HepG2 (cell line): Measurements from ENCODE around the gene PMEL. TPM values are rescaled to one million over a fixed set of nuclear protein-coding genes. Genes with fewer than 3 reads are reported as not detected.
A peak's percentile ranks its signal among the peaks of the same experiment; 100 is the strongest.

Experiments
- ATM ChIP-seq: fragments of 450-650 bp; IDR thresholded peaks from 2 replicates; pipeline ENCODE4 v1.7.1; 2017; ENCODE audit warnings: mild to moderate bottlenecking, borderline replicate concordance
- CBFB ChIP-seq: sonication (generic); formaldehyde crosslinking; IDR thresholded peaks from 2 replicates; pipeline ENCODE4 v1.4.0; 2020; ENCODE audit warnings: missing genetic modification reagents
- CREB1 ChIP-seq, 2 experiments: fragments of 450-650 bp in 1 of 2; IDR thresholded peaks; 2 replicates each; pipeline ENCODE4 v1.6.1; 2016 to 2017; ENCODE audit warnings: control low read depth in 1 of 2, mild to moderate bottlenecking in 1 of 2, missing compliant biosample characterization in 1 of 2, missing genetic modification characterization in 1 of 2
- JDP2 ChIP-seq: sonication (generic); formaldehyde crosslinking; IDR thresholded peaks from 2 replicates; pipeline ENCODE4 v1.8.1; 2022; ENCODE audit warnings: missing genetic modification reagents, borderline replicate concordance
- SRSF4 ChIP-seq: fragments of 200-400 bp; formaldehyde crosslinking; IDR thresholded peaks from one replicate; pipeline ENCODE4 v1.6.1; 2018; ENCODE audit warnings: mild to moderate bottlenecking, low read depth, low read length, moderate library complexity; ENCODE audit not compliant: poor library complexity, severe bottlenecking
- SSRP1 ChIP-seq: IDR thresholded peaks from 2 replicates; pipeline ENCODE4 v1.6.1; 2016; ENCODE audit warnings: control low read depth
- ZC3H4 ChIP-seq: sonication (generic); formaldehyde crosslinking; IDR thresholded peaks from 2 replicates; pipeline ENCODE4 v1.4.0; 2020; ENCODE audit warnings: missing genetic modification reagents, borderline replicate concordance
- ZNF207 ChIP-seq: fragments of 450-650 bp; IDR thresholded peaks from 2 replicates; pipeline ENCODE4 v1.6.1; 2016; ENCODE audit warnings: antibody characterized with exemption, borderline replicate concordance
- ZNF256 ChIP-seq: sonication (generic); formaldehyde crosslinking; conservative IDR thresholded peaks from 2 replicates; pipeline ENCODE4 v1.4.0; 2020; ENCODE audit warnings: missing genetic modification reagents
- ZNF484 ChIP-seq: sonication (generic); formaldehyde crosslinking; IDR thresholded peaks from 2 replicates; pipeline ENCODE4 v1.5.1; 2020; ENCODE audit warnings: mild to moderate bottlenecking, low read depth, missing genetic modification reagents, borderline replicate concordance
- polyA plus RNA-seq, 8 experiments: library from polyadenylated mRNA; depleted of rRNA in 3 of 8; stranded (reverse) in 7 of 8; unstranded in 1 of 8; fragments of >200 nt; fragmentation: Illumina TruSeq in 4 of 8; extraction: Trizol in 4 of 8; gene quantifications; 2 replicates each; pipeline versions ENCODE4 v1.2.1 to v1.2.3, GENCODE V29; 2011 to 2016; ENCODE audit warnings: low read depth in 4 of 8, missing spikeins in 1 of 8, mixed read lengths in 1 of 8; ENCODE audit not compliant: insufficient read depth in 1 of 8
- total RNA-seq, 5 experiments: library from RNA; depleted of rRNA; stranded (reverse); fragments of >200 nt; fragmentation: Illumina TruSeq; extraction: Trizol; gene quantifications; 2 replicates each; pipeline ENCODE4 v1.2.3, GENCODE V29; 2016; ENCODE audit warnings: low read depth in 1 of 5
- TF ChIP-seq, protein P1 (sequence below): sonication (generic); formaldehyde crosslinking; IDR thresholded peaks from 2 replicates; pipeline ENCODE4 v1.4.0; 2020; ENCODE audit warnings: mild to moderate bottlenecking, missing genetic modification reagents
- TF ChIP-seq, protein P2 (sequence below): sonication (generic); formaldehyde crosslinking; conservative IDR thresholded peaks from 2 replicates; pipeline ENCODE4 v1.5.0; 2020; ENCODE audit warnings: missing genetic modification reagents
- TF ChIP-seq, protein P3 (sequence below): sonication (generic); formaldehyde crosslinking; IDR thresholded peaks from 2 replicates; pipeline ENCODE4 v1.4.0; 2020; ENCODE audit warnings: missing genetic modification reagents; ENCODE audit errors: not compliant biosample characterization
- TF ChIP-seq, protein P4 (sequence below): sonication (generic); formaldehyde crosslinking; IDR thresholded peaks from one replicate; pipeline ENCODE4 v1.5.1; 2020; ENCODE audit warnings: mild to moderate bottlenecking, missing genetic modification reagents; ENCODE audit errors: not compliant biosample characterization
- TF ChIP-seq, protein P5 (sequence below): sonication (generic); formaldehyde crosslinking; IDR thresholded peaks from 2 replicates; pipeline ENCODE4 v1.4.0; 2020; ENCODE audit warnings: mild to moderate bottlenecking, missing genetic modification reagents, borderline replicate concordance

The PMEL gene
- total and polyA plus RNA-seq, 2 of the 13 experiments (the other 11 are each of a cell fraction or from before 2014, with no cell fraction given) = 0.49 to 3.3 TPM

DNA sequence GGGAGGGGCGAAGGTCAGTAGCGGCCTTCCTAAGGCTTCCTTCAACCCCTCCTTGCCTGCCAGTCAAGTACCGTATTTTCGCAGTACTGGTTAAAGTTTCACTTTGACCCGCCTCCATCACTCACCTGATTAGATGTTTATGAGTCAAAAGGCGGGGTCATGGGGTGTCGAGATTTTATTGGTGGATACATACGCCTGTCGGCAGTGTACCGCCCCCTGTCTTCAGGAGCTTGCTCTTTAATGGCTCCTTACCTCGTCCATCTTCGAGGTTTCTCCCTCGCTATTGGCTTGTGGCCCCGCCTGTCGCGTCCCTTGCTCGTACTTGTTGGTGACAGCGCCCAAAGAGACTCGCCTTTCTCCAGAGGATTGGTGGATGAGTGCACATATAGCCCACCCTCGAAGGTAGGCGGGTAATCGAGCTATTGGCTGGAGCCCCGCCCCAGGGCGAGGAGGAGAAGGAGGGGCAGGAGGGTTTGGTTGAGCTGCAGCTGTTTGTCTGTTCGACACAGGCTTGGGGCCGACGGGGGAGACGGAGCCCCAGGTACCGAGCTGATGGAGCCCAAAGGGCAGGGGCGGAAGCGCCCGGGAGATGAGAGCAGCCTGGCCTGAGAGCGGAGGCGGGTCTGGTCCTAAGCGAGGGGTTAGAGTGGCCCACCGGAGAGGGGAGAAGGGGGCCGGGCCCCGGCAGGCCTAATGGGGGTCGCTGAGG is 7.9 kb upstream of the PMEL start, which contains the start of gene RAB5B (continued):
- TF ChIP-seq, protein P1, sequence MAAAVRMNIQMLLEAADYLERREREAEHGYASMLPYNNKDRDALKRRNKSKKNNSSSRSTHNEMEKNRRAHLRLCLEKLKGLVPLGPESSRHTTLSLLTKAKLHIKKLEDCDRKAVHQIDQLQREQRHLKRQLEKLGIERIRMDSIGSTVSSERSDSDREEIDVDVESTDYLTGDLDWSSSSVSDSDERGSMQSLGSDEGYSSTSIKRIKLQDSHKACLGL (CRISPR knock-in tag) = peak; percentile 76
- TF ChIP-seq, protein P2, sequence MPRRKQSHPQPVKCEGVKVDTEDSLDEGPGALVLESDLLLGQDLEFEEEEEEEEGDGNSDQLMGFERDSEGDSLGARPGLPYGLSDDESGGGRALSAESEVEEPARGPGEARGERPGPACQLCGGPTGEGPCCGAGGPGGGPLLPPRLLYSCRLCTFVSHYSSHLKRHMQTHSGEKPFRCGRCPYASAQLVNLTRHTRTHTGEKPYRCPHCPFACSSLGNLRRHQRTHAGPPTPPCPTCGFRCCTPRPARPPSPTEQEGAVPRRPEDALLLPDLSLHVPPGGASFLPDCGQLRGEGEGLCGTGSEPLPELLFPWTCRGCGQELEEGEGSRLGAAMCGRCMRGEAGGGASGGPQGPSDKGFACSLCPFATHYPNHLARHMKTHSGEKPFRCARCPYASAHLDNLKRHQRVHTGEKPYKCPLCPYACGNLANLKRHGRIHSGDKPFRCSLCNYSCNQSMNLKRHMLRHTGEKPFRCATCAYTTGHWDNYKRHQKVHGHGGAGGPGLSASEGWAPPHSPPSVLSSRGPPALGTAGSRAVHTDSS = no peak
- TF ChIP-seq SSRP1 (CRISPR knock-in tag) (no peak), ATM (no peak), CREB1 (IDR thresholded peaks at IDR 0.05) (peak; percentile 96), CREB1 (CRISPR knock-in tag; IDR thresholded peaks at IDR 0.05) (peak; percentile 98), JDP2 (CRISPR knock-in tag) (no peak), ZNF207 (no peak), CBFB (CRISPR knock-in tag) (peak; percentile 51; the same call in 1 of the 2 replicates), ZNF256 (0 out of 2 replicates have a peak, but pooled peaks have one; percentile 51), ZNF484 (CRISPR knock-in tag) (peak; percentile 31; the same call in 1 of the 2 replicates), SRSF4 (no peak), ZC3H4 (CRISPR knock-in tag) (no peak)
- TF ChIP-seq, protein P3, sequence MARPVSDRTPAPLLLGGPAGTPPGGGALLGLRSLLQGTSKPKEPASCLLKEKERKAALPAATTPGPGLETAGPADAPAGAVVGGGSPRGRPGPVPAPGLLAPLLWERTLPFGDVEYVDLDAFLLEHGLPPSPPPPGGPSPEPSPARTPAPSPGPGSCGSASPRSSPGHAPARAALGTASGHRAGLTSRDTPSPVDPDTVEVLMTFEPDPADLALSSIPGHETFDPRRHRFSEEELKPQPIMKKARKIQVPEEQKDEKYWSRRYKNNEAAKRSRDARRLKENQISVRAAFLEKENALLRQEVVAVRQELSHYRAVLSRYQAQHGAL (CRISPR knock-in tag) = no peak
- TF ChIP-seq, protein P4, sequence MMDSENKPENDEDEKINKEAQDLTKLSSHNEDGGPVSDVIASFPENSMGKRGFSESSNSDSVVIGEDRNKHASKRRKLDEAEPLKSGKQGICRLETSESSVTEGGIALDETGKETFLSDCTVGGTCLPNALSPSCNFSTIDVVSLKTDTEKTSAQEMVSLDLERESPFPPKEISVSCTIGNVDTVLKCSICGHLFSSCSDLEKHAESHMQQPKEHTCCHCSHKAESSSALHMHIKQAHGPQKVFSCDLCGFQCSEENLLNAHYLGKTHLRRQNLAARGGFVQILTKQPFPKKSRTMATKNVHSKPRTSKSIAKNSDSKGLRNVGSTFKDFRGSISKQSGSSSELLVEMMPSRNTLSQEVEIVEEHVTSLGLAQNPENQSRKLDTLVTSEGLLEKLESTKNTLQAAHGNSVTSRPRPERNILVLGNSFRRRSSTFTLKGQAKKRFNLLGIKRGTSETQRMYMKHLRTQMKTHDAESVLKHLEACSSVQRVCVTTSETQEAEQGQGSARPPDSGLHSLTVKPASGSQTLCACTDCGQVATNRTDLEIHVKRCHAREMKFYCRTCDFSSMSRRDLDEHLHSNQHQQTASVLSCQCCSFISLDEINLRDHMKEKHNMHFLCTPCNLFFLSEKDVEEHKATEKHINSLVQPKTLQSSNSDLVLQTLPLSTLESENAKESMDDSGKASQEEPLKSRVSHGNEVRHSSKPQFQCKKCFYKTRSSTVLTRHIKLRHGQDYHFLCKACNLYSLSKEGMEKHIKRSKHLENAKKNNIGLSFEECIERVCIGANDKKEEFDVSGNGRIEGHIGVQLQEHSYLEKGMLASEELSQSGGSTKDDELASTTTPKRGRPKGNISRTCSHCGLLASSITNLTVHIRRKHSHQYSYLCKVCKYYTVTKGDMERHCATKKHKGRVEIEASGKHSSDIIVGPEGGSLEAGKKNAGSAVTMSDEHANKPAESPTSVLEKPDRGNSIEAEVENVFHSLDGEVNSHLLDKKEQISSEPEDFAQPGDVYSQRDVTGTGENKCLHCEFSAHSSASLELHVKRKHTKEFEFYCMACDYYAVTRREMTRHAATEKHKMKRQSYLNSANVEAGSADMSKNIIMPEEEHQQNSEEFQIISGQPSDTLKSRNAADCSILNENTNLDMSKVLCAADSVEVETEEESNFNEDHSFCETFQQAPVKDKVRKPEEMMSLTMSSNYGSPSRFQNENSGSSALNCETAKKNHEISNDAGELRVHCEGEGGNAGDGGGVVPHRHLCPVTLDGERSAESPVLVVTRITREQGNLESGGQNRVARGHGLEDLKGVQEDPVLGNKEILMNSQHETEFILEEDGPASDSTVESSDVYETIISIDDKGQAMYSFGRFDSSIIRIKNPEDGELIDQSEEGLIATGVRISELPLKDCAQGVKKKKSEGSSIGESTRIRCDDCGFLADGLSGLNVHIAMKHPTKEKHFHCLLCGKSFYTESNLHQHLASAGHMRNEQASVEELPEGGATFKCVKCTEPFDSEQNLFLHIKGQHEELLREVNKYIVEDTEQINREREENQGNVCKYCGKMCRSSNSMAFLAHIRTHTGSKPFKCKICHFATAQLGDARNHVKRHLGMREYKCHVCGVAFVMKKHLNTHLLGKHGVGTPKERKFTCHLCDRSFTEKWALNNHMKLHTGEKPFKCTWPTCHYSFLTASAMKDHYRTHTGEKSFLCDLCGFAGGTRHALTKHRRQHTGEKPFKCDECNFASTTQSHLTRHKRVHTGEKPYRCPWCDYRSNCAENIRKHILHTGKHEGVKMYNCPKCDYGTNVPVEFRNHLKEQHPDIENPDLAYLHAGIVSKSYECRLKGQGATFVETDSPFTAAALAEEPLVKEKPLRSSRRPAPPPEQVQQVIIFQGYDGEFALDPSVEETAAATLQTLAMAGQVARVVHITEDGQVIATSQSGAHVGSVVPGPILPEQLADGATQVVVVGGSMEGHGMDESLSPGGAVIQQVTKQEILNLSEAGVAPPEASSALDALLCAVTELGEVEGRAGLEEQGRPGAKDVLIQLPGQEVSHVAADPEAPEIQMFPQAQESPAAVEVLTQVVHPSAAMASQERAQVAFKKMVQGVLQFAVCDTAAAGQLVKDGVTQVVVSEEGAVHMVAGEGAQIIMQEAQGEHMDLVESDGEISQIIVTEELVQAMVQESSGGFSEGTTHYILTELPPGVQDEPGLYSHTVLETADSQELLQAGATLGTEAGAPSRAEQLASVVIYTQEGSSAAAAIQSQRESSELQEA (CRISPR knock-in tag) = peak; percentile 88
- TF ChIP-seq, protein P5, sequence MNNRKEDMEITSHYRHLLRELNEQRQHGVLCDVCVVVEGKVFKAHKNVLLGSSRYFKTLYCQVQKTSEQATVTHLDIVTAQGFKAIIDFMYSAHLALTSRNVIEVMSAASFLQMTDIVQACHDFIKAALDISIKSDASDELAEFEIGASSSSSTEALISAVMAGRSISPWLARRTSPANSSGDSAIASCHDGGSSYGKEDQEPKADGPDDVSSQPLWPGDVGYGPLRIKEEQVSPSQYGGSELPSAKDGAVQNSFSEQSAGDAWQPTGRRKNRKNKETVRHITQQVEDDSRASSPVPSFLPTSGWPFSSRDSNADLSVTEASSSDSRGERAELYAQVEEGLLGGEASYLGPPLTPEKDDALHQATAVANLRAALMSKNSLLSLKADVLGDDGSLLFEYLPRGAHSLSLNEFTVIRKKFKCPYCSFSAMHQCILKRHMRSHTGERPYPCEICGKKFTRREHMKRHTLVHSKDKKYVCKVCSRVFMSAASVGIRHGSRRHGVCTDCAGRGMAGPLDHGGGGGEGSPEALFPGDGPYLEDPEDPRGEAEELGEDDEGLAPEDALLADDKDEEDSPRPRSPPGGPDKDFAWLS (CRISPR knock-in tag) = 0 out of 2 replicates have a peak, but pooled peaks have one; percentile 54
